Stimulated activated CD4-positive, alpha-beta T cell treated with anti-CD3 and anti-CD28 coated beads, TNF-alpha, amount 100 ng/mL, for 24 hours (primary cell): ENCODE measurements around the gene PAGR1.
"Not testable (repeated sequence)": the region's sequence is repeated elsewhere in the genome, so short reads cannot be mapped to it uniquely, and the experiment has no call there.

ENCODE experiments used
- DNase-seq, 3 experiments: peaks; one replicate each; pipeline ENCODE4 v3.0.0-alpha.2; 2020; ENCODE audit warnings: low read depth in 3 of 3

Gene PAGR1

DNA sequence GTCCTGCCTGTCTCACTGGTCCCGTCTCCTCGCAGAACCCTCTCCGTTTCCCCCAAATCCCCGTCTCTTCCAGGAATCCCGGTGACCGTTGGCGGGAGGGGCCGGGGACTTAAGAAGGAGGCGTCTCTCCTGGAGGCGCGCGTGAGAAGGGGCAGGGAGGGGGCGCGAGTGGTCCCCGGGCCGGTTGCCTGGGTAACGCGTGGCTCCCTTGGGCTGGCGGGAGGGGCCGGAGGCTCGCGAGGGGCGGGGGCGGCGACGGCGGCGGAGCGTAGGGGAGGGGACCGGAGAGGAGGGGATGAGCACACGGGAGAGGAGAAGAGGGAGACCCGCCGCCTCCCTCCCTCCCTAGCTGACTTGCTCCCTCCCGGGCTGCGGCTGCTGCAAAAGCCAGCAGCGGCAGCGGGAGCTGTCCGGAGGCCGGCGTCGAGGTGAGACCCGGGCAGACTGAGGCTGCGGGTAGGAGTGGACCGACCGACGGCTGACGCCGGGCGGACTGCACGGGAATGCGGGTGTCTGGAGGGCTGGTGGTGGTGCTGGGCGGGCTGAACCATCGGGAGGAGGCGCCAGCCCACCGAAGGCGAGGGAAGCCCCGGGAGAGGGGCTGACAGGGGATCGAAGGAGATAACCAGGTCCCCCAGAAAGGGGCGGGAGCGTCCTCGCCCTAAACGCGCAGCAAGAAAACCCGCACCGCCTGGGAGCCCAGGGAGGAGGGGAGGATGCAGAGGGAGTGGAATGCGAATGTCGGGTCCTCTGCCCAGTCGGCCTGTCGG lies 3.9 kb upstream of the PAGR1 start, which contains the start of gene PRRT2:
Gene PRRT2, plus strand, starts transcription at position 298 of the 770 bp plus-strand sequence. CDS start 862 bp downstream, outside the sequence.
- peak in 1 of 3 experiments; percentile 63 for DNase-seq

DNA sequence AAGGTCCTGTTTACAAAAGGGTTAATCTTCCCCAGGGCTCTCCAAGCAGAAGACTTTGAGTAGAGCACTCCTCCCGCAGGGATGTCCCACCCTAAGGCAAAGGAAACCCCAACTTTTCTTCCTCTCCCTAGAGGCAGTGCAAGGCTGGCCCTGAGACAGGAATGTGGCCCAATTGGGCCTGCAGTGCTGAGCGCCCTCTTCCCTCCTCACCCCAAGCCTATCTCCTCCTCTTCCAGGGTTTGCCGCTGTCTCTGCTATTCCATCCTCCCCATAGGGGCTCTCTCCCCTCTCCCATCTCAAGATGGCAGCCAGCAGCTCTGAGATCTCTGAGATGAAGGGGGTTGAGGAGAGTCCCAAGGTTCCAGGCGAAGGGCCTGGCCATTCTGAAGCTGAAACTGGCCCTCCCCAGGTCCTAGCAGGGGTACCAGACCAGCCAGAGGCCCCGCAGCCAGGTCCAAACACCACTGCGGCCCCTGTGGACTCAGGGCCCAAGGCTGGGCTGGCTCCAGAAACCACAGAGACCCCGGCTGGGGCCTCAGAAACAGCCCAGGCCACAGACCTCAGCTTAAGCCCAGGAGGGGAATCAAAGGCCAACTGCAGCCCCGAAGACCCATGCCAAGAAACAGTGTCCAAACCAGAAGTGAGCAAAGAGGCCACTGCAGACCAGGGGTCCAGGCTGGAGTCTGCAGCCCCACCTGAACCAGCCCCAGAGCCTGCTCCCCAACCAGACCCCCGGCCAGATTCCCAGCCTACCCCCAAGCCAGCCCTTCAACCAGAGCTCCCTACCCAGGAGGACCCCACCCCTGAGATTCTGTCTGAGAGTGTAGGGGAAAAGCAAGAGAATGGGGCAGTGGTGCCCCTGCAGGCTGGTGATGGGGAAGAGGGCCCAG lies 3.0 kb upstream of the PAGR1 start:
- DNase-seq, result no peak

DNA sequence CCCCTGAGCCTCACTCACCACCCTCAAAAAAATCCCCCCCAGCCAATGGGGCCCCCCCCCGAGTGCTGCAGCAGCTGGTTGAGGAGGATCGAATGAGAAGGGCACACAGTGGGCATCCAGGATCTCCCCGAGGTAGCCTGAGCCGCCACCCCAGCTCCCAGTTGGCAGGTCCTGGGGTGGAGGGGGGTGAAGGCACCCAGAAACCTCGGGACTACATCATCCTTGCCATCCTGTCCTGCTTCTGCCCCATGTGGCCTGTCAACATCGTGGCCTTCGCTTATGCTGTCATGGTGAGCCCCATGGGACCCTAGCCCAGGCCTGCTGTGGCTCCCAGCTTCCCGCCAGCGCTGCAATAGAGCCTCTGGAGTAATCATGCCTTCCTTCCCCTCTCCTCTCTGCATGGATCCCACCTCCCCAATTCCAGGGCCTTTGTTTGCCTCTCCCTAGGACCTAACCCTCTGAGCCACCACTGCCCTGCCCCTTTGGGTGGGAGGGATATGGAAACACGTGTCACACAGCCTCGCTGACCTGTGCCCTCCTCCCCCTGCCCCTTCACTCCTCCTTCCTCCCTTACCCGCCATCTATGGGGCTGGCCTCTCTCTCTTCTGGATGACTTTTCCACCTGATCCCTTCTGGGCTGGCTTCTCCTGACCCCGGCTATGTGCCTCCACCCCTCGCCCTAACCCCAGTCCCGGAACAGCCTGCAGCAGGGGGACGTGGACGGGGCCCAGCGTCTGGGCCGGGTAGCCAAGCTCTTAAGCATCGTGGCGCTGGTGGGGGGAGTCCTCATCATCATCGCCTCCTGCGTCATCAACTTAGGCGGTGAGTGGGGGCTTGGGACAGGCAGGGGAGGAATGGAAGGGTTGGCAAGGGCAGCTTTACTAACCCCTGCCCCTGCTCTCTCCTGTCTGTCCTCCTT lies 2.0 kb upstream of the PAGR1 start:
- no peak for DNase-seq

DNA sequence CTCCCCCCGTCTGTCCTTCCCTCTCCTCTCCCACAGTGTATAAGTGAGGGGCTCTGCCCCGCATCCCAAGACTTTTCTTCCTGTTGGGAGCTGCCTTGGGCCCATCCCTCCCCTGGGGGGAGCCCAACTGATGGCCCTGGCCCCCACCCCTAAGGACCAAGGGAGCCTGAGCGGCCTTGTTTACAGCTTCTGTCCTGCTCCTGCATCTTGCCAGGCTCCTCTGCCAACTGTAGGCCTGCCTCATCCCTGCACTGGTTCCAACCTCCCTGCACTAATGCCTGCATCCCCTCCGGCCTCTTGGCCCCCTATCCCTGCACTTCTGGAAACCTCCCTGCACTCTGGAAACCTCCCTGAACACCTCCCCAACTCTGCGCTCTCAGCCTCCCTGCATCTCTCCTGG lies 1.4 kb upstream of the PAGR1 start:
- no peak for DNase-seq

DNA sequence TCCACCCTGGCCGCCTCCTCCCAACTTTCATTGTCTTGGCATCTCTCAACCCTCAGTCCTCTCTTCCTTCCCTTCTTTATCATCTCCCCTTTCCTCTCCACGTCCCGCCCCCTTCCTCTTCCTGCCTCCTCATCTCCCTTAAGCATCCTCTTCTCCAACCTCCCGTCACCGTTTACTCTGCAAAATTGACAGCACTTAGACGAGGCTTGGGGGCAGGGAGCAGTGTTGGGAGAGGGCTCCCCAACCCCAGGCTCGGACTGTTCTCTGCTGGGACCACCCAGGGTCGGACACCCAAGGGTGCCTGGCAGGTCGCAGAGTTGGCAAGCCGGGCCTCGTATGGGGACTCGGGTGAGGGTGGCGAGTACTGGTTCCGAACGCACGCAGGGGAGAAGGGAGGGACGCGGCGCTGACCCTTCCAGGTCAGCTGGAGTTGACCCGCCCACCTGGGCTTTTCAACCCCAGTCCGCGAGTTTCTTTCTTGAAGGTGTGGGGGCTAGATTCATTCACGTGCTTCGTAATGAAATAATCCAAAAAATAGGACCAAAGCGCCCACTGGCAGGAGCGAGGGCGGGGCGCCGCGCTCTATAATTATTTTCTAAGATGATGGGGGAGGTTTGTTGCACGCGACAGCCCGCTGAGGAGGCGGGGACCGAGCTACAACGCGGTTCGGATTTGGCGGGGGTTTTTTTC lies 775 bp upstream of the PAGR1 start:
- DNase-seq, result peak in 1 of 3 experiments; percentile 53

DNA sequence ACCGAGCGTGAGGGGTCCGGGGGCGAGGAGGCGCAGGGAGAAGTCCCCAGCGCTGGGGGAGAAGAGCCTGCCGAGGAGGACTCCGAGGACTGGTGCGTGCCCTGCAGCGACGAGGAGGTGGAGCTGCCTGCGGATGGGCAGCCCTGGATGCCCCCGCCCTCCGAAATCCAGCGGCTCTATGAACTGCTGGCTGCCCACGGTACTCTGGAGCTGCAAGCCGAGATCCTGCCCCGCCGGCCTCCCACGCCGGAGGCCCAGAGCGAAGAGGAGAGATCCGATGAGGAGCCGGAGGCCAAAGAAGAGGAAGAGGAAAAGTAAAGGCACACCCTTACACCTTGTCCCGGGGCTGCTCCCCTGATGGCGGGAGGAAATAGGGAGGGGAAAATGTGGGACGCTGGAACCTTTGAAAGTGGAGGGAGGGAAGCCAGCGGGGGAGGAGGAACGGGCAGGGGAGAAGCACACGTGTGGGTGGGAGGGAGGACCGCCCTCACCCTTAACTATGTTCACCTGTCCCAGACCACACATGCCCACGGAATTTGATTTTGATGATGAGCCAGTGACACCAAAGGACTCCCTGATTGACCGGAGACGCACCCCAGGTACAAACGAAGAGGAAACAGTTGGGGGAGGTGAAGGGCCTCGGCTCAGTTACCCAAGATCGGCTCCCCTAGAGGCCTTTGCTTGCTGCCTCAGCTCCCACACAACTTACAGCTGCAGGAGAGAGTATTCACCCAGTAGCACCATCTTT lies 916 bp downstream of the PAGR1 start:
- peak in 1 of 3 experiments; percentile 76 for DNase-seq

DNA sequence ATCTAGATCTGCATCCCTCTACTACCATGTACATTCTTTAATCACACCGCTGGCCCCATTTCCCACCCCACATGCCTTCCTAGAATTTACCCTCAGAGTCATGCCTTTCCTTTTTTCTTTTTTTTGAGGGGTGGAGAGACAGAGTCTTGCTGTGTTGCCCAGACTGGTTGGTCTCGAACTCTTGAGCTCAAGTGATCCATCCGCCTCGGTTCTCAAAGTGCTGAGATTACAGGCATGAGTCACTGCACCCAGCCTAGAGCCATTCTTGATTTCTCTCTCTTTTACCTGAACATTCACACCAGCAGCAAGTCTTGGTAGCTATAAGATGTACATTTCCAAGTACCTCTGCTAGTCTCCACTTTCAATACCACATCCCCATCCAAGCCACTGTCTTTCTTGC lies 2.1 kb downstream of the PAGR1 start:
- DNase-seq, result no peak

DNA sequence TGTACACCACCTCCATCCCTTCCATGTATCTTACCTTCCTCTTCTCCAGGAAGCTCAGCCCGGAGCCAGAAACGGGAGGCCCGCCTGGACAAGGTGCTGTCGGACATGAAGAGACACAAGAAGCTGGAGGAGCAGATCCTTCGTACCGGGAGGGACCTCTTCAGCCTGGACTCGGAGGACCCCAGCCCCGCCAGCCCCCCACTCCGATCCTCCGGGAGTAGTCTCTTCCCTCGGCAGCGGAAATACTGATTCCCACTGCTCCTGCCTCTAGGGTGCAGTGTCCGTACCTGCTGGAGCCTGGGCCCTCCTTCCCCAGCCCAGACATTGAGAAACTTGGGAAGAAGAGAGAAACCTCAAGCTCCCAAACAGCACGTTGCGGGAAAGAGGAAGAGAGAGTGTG lies 3.6 kb downstream of the PAGR1 start:
- no peak for DNase-seq

DNA sequence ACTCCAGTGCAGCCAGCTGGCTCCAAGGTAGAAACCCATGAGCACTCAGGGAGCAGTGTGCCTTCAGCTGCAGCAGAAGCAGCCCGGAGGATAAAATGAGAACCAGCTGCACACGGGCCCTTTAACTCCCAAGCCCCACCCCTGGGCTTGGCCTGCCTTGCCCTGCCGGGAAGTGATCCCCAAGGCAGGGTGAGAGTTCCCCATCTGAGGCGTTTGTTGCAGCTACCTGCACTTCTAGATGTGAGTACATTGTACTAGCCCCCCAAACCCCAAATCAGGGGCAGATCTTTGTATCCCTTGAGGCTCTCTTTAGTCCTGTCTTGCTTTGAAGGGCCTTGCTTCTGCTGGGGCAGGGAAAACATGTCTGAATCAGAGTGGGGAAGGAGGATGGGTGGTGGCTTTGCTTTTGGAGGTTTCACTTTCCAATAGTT lies 4.3 kb downstream of the PAGR1 start, which contains the start of gene MVP:
Gene MVP, plus strand, starts transcription at position 192 of the 431 bp plus-strand sequence. CDS start 10,088 bp downstream, outside the sequence.
- peak in 1 of 3 experiments; percentile 57 for DNase-seq

DNA sequence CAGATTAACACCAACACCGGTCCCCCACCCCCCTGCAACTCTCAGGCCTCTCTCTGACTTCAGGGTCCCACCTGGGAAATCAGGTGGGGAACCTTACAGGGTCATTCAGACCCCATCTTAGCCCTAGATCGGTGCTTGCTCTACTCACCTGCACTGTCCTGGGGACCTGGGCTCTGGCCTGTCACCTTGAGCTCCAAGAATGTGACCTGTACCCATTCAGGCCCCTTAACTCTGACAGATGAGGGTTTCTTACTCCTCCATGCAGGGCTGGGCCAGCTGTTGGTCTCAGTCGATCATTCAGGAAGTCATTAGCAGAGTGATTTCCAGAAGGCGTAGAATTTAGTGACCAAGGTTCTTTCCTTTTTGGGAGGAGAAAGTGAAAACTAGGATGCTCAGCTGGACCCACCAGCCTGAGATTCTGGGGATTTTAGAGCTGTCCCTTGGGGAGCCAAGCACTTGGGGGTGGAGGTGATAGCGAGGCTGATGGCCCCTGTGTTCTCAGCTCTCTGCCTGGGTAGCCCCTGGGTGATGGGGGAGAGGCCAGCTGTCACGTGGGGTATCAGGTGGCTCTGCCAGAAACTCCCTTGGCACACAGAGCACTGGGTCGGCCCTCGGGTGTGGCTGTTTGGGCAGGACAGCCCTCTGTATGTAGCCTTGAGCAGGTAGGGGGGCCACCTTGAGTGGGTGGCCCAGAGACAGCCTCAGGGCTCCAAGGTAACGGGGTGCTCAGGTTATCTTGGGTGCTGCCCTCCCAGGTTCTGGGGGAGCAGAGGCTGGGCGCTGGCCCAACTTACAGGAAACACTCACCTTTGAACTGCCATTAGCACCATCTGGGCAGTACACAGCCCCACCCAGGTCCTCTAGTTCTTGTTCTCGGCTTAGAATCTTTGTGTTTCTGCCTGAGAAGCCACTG lies 5.0 kb downstream of the PAGR1 start:
- DNase-seq, result peak in 1 of 3 experiments; percentile 46

DNA sequence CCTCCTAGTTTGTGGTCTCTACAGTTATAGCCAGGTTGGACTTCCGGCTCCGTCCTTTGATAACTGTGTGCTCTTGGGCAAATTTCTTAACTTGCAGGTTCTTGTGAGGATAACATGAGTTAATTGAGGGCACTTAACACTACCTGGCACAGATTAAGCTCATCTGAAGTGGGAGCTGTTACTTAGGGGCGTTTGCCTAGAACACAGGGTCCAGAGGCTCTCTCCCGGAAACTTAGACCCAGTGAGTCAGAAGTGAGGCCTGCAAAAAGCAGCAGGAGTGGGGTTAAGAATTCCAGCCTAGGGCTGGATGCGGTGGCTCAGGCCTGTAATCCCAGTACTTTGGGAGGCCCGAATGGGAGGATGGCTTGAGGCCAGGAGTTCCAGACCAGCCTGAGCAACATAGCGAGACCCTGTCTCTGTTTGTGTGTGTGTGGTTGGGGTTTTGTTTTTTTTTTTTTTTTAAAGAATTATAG lies 5.7 kb downstream of the PAGR1 start:
- no peak for DNase-seq

DNA sequence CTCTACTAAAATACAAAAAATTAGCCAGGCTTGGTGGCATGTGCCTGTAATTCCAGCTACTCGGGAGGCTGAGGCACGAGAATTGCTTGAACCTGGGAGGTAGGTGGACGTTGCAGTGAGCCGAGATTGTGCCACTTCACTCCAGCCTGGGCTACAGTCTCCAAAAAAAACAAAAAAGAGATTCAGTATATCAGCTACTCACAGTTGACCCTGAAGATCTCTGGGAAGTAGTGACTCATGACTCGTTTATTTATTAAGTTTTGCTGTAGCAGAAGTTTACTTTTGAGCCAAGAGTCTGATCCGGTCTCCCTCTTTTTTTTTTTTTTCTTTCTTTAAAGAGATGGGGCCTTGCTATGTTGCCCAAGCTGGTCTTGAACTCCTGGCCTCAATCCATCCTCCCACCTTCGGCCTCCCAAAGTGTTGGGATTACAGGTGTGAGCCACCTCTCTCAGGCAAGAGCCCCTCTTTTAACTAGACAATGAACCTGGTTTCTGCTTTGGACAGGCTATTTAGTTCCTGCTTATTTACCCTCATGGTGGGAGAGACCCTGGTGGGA lies 8.7 kb downstream of the PAGR1 start:
- no peak for DNase-seq

DNA sequence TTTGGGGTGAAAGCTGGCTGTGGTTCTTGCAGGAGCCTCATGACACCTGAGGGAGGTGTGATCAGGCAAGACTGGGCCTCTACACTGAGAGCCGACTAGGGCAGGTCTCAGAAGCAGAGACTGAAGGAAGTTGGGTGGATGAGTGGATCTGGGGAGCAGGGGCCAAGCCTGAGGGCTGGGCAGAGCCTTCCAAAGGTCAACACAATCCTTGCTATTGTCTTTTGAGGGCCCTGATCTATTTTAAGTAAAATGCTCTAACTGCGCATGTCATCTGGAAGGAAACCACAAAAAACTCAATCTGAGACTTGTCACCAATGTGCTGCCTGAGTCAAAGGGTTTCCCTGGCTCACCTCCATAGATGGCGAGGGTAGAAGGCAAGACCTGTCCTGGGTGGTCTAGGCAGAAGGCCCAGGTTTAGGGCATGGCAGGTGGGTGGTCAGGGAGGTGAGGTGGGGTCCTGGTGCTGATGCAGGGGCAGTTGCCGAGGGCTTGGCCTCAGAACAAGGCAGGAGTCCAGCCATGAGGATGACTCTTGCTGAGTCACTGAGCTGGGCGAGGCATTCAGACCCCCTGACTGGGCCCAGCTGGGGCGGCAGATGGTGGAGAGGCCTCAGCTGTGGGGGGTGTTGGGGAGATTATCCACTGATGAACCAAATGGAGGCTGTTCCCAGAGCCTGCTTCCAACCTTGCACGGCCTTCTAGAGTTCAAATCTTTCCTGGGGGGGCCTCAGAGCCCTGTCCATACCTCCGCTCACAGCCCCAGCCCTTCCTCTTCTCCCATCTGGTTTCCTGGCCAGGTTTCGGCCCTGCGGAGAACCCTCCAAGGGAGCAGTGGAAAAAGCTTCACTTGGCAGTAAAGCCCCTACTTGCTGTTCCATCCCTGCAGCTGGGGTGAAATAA lies 9.4 kb downstream of the PAGR1 start:
- DNase-seq, result peak in 1 of 3 experiments; percentile 50

DNA sequence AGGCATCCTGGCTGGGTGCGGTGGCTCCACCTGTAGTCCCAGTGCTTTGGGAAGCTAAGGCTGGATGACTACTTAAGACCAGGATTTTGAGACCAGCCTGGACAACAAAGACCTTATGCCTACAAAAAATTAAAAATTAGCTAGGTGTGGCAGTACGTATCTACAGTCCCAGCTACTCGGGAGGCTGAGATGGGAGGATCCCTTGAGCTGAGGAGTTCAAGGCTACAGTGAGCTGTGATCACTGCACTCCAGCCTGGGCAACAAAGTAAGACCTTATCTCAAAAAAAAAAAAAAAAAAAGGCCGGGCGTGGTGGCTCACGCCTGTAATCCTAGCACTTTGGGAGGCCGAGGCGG lies 10.4 kb downstream of the PAGR1 start:
- DNase-seq, result no peak

DNA sequence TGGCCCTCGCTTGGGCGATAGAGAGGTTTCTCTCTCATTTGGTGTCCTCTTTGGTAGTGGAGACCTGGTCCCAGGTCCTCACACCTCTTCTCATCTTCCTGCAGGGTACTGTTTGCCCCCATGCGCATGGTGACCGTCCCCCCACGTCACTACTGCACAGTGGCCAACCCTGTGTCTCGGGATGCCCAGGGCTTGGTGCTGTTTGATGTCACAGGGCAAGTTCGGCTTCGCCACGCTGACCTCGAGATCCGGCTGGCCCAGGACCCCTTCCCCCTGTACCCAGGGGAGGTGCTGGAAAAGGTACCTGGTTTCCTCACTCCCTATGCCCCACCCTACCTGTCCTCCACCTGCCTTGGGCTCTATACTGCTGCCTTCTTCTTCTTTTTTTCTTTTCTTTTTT lies 14.8 kb downstream of the PAGR1 start:
- no peak for DNase-seq

DNA sequence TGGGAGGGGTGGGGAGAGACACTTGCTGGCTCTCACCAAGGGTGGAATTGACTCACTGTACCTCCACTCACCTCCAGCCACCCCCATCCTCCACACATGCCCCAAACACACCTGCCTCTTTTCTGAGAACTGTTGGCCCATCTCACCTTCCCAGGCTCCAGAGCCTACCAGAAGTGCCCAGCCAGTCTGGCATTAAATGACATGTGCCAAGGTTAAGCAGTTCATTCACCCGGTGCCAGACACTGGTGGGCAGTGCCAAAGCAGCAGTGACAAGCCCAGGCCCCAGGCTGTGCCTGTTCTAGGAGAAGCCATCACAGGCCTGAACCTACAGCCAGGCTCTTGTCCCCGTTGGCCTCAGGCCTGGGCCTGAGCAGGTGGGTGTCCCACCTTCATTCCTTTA lies 15.5 kb downstream of the PAGR1 start:
- no peak for DNase-seq

DNA sequence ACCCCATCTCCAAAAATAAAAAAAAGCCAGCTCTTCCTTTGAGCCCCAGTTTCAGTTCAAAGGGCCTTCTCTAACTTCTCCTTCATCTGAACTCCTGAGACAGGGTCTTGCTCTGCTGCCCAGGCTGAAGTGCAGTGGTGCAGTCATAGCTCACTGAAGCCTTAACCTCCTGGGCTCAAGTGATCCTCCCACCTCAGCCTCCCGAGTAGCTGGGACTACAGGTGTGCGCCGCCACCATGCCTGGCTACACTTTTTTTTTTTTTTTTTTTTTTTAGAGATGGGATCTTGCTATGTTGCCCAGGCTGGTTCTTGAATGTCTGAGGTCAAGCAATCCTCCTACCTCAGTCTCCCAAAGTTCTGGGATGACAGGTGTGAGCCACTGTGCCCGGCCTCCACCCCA lies 17.3 kb downstream of the PAGR1 start:
- not testable (repeated sequence) for DNase-seq

DNA sequence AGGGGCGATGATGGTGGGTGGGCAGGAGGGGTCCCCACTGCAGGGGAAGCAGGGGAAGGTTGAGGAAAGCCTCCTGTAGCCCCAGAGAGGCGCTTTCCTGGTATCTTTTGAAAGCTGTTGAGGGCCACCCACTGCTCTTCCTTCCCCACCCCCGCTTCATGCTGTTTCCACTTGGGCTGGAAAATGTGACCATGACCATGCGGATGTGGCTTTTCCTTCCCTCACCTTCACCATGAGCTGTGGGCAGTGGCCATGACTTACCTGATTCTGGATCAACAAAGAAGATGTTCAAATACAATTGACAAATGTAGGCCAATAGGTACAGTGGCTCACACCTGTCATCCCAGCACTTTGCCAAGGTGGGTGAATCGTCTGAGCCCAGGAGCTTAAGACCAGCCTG lies 18.1 kb downstream of the PAGR1 start:
- DNase-seq, result peak in 1 of 3 experiments; percentile 48
